SK-N-SH (cell line): ENCODE results near the gene LOXHD1. TPM values are rescaled to one million over a fixed set of nuclear protein-coding genes. Genes with fewer than 3 reads are reported as not detected.
A peak's percentile ranks its signal among the peaks of the same experiment; 100 is the strongest.

Experiments
- CTCF ChIA-PET: fragments of 300-600, 350-600 bp; formaldehyde crosslinking; extraction: SDS; loops from one replicate; lab custom pipeline; 2021; lab: Yijun Ruan, JAX
- POLR2A ChIA-PET: fragments of 350-600 bp; sonication (Branson Sonifier 250); formaldehyde crosslinking; extraction: SDS; loops from one replicate; lab custom pipeline; 2020; ENCODE audit warnings: antibody characterized with exemption, inconsistent platforms; lab: Yijun Ruan, JAX
- DNase-seq: peaks from one replicate; pipeline ENCODE4 v3.0.0; 2012
- H2AFZ ChIP-seq: fragments of 200-600 bp; sonication (generic); 2 replicates; pipeline ENCODE4 v1.8.1; 2016; ENCODE audit warnings: antibody characterized with exemption, mild to moderate bottlenecking, low read depth
- H3F3A ChIP-seq: fragments of 200-600 bp; sonication (generic); replicated peaks from 2 replicates; pipeline ENCODE3; 2016; ENCODE audit warnings: antibody characterized with exemption, mild to moderate bottlenecking; ENCODE audit not compliant: insufficient read depth
- H3K27ac ChIP-seq, 2 experiments: fragments of 200-500 bp in 1 of 2; fragments of 200-600 bp in 1 of 2; sonication (Bioruptor generic) in 1 of 2; sonication (generic), shearing (Covaris generic) in 1 of 2; 2 replicates each; pipeline versions ENCODE4 v1.5.1 to v1.6.1; 2014 to 2016; ENCODE audit warnings: low read depth in 2 of 2, inconsistent platforms in 1 of 2, low read length in 1 of 2, mild to moderate bottlenecking in 1 of 2, mixed read lengths in 1 of 2
- H3K27me3 ChIP-seq: fragments of 200-600 bp; sonication (generic), shearing (Covaris generic); 2 replicates; pipeline ENCODE4 v1.6.1; 2016; ENCODE audit warnings: mixed run types; ENCODE audit not compliant: insufficient read depth
- H3K36me3 ChIP-seq, 2 experiments: fragments of 200-500 bp in 1 of 2; fragments of 200-600 bp in 1 of 2; sonication (Bioruptor generic) in 1 of 2; sonication (generic) in 1 of 2; replicated peaks in 1 of 2; 2 replicates each; pipeline versions ENCODE3 to v1.5.1; 2014 to 2016; ENCODE audit warnings: low read length in 1 of 2, mild to moderate bottlenecking in 1 of 2; ENCODE audit not compliant: insufficient read depth in 2 of 2, control insufficient read depth in 1 of 2
- H3K4me1 ChIP-seq, 2 experiments: fragments of 200-500 bp in 1 of 2; fragments of 200-600 bp in 1 of 2; sonication (Bioruptor generic) in 1 of 2; sonication (generic), shearing (Covaris generic) in 1 of 2; 2 replicates each; pipeline versions ENCODE4 v1.5.1 to v1.6.1; 2014 to 2016; ENCODE audit warnings: low read depth in 1 of 2, low read length in 1 of 2, mixed run types in 1 of 2; ENCODE audit not compliant: insufficient read depth in 2 of 2, control insufficient read depth in 1 of 2
- H3K4me2 ChIP-seq: fragments of 200-600 bp; sonication (generic), shearing (Covaris generic); 2 replicates; pipeline ENCODE4 v1.6.1; 2017; ENCODE audit warnings: mixed run types
- H3K4me3 ChIP-seq, 2 experiments: fragments of 200-500 bp in 1 of 2; fragments of 200-600 bp in 1 of 2; sonication (Bioruptor generic) in 1 of 2; sonication (generic), shearing (Covaris generic) in 1 of 2; 2 replicates each; pipeline versions ENCODE4 v1.5.1 to v1.8.1; 2014 to 2016; ENCODE audit warnings: low read depth in 2 of 2, inconsistent platforms in 1 of 2, low read length in 1 of 2, mild to moderate bottlenecking in 1 of 2, mixed read lengths in 1 of 2, moderate library complexity in 1 of 2
- H3K79me2 ChIP-seq: fragments of 200-600 bp; sonication (generic); 2 replicates; pipeline ENCODE4 v1.8.1; 2017; ENCODE audit warnings: mild to moderate bottlenecking; ENCODE audit not compliant: insufficient read depth
- H3K9ac ChIP-seq: fragments of 200-600 bp; sonication (generic); 2 replicates; pipeline ENCODE4 v1.6.1; 2017; ENCODE audit warnings: mixed run types
- H3K9me2 ChIP-seq: fragments of 200-600 bp; sonication (generic); 2 replicates; pipeline ENCODE4 v1.6.1; 2017; ENCODE audit warnings: mixed run types
- H3K9me3 ChIP-seq: fragments of 200-600 bp; sonication (generic); 2 replicates; pipeline ENCODE4 v1.6.1; 2017; ENCODE audit warnings: mixed run types, mild to moderate bottlenecking, moderate library complexity
- H4K20me1 ChIP-seq: fragments of 200-600 bp; sonication (generic); 2 replicates; pipeline ENCODE4 v1.6.1; 2017; ENCODE audit warnings: mild to moderate bottlenecking, mixed run types; ENCODE audit not compliant: insufficient read depth
- ELF1 ChIP-seq: IDR thresholded peaks from 2 replicates; pipeline ENCODE4 v1.4.0; 2012
- EP300 ChIP-seq, 2 experiments: IDR thresholded peaks; 2 replicates each; pipeline versions ENCODE4 v1.4.0 to v1.6.1; 2012; ENCODE audit warnings: borderline replicate concordance in 1 of 2, low read depth in 1 of 2, low read length in 1 of 2
- FOSL2 ChIP-seq: IDR thresholded peaks from 2 replicates; pipeline ENCODE4 v1.4.0; 2012; ENCODE audit warnings: low read depth, mild to moderate bottlenecking, moderate library complexity, borderline replicate concordance
- GABPA ChIP-seq: IDR thresholded peaks from 2 replicates; pipeline ENCODE4 v1.4.0; 2012; ENCODE audit warnings: low read depth, mild to moderate bottlenecking
- TAF1 ChIP-seq: IDR thresholded peaks from 2 replicates; pipeline ENCODE4 v1.6.1; 2012; ENCODE audit warnings: low read depth, mild to moderate bottlenecking, low read length, moderate library complexity, borderline replicate concordance
- WGBS: methylation state at CpG from one replicate; pipeline ENCODE4 v1.1.6; 2017; ENCODE audit warnings: low lambda C conversion rate; 5-methylcytosine and 5-hydroxymethylcytosine counted together
- polyA plus RNA-seq, 3 experiments: library from polyadenylated mRNA; depleted of rRNA; stranded (reverse); fragments of >200 nt; gene quantifications; 2 replicates each; pipeline ENCODE4 v1.2.3, GENCODE V29; 2012
- TF ChIP-seq, protein P1 (sequence below): IDR thresholded peaks from 2 replicates; pipeline ENCODE4 v1.6.1; 2012; ENCODE audit warnings: mild to moderate bottlenecking, low read depth, low read length, moderate library complexity
- TF ChIP-seq, protein P2 (sequence below): fragments of 150-350 bp; IDR thresholded peaks from 2 replicates; pipeline ENCODE4 v1.6.1; 2016; ENCODE audit warnings: mild to moderate bottlenecking, low read depth, low read length

The LOXHD1 gene
- polyA plus RNA-seq, 1 of the 3 experiments (the other 2 are of a cell fraction): not detected

DNA sequence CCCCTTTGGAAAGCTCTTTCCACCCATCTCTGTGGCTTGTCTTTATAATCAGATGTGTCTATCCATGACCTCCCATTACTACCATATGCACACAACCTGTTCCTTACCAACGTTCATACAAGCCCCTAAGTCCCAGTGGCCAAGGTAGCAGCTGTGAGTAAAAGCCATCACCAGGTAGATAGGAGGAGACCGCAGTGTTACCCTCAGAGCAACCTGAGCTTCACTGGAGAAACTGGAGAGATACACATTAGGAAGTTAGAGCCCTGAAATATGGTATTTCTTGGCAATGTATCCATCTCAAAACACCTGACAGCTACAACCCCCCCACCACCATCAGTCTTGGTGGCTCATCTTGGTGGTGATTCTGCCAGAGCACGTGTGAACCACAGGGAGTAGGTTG is 26.0 kb downstream of the LOXHD1 start:
- no peaks in the 10 kb centered on the region for H3F3A ChIP-seq
- 17% methylated on average over 3 of the region's 3 CpGs for whole genome bisulfite sequencing
- H3K4me2 ChIP-seq: no peak overlapping the region
- H3K27ac ChIP-seq: no peak overlapping the region
- TF ChIP-seq ELF1 (no peak), EP300 (IDR thresholded peaks at IDR 0.05; ENCODE audit: borderline replicate concordance in 1 of 2, low read depth in 1 of 2, low read length in 1 of 2) (no peak), FOSL2 (no peak), GABPA (no peak)
- TF ChIP-seq, protein P1, sequence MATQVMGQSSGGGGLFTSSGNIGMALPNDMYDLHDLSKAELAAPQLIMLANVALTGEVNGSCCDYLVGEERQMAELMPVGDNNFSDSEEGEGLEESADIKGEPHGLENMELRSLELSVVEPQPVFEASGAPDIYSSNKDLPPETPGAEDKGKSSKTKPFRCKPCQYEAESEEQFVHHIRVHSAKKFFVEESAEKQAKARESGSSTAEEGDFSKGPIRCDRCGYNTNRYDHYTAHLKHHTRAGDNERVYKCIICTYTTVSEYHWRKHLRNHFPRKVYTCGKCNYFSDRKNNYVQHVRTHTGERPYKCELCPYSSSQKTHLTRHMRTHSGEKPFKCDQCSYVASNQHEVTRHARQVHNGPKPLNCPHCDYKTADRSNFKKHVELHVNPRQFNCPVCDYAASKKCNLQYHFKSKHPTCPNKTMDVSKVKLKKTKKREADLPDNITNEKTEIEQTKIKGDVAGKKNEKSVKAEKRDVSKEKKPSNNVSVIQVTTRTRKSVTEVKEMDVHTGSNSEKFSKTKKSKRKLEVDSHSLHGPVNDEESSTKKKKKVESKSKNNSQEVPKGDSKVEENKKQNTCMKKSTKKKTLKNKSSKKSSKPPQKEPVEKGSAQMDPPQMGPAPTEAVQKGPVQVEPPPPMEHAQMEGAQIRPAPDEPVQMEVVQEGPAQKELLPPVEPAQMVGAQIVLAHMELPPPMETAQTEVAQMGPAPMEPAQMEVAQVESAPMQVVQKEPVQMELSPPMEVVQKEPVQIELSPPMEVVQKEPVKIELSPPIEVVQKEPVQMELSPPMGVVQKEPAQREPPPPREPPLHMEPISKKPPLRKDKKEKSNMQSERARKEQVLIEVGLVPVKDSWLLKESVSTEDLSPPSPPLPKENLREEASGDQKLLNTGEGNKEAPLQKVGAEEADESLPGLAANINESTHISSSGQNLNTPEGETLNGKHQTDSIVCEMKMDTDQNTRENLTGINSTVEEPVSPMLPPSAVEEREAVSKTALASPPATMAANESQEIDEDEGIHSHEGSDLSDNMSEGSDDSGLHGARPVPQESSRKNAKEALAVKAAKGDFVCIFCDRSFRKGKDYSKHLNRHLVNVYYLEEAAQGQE: no peak
- H3K9ac ChIP-seq: no peak overlapping the region
- peaks cover 0 to 20% of the 10 kb centered on the region in 2 experiments; a peak in 2 of 4 replicates for H3K4me1 ChIP-seq
- no peaks in the 10 kb centered on the region for H3K9me3 ChIP-seq
- POLR2A ChIA-PET: no interaction called here
- H3K79me2 ChIP-seq: no peaks in the 10 kb centered on the region
- H3K27me3 ChIP-seq: no peaks in the 10 kb centered on the region
- no peak overlapping the region for H3K4me3 ChIP-seq
- DNase-seq: no peak
- no peak overlapping the region for H2AFZ ChIP-seq
- CTCF ChIA-PET: interaction anchor here (1.1 to 2.9 kb wide), 3 partner anchors 8 to 458 kb away, joined by 3 to 15 read pairs (median 4); a partner anchor contains a TSS
- H3K9me2 ChIP-seq: no peaks in the 10 kb centered on the region
- H4K20me1 ChIP-seq: no peaks in the 10 kb centered on the region
- H3K36me3 ChIP-seq: no peaks in the 10 kb centered on the region

DNA sequence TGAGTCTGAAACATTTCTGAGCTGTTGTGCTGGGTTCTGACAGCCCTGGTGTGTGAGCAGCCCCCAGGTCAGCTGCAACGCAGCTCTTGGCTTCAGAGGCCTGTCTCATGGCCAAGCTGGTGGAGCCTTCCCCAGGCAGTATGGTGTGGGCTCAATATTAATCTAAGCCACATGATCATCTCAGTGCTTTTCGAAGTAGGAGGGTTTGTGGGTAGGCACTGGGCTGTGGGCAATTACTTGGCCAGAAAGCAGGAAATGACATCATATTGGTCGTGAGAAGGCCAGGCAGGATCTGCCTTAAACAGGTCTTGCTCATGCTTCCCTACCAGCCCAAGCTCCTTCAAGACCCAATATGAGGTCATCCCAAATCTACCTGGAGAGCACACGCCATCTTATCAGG is 26.9 kb downstream of the LOXHD1 start:
- H3K9me2 ChIP-seq: no peaks in the 10 kb centered on the region
- no peaks in the 10 kb centered on the region for H3F3A ChIP-seq
- H3K4me3 ChIP-seq: no peak overlapping the region
- no peak overlapping the region for H3K4me2 ChIP-seq
- WGBS: 0% methylated on average over 1 of the region's 4 CpGs
- no peaks in the 10 kb centered on the region for H3K27me3 ChIP-seq
- H2AFZ ChIP-seq: no peak overlapping the region
- H4K20me1 ChIP-seq: no peaks in the 10 kb centered on the region
- no peak overlapping the region for H3K9ac ChIP-seq
- peaks cover 0 to 20% of the 10 kb centered on the region in 2 experiments; a peak in 2 of 4 replicates for H3K4me1 ChIP-seq
- no peaks in the 10 kb centered on the region for H3K9me3 ChIP-seq
- CTCF ChIA-PET: interaction anchor here (1.1 to 2.9 kb wide), 2 partner anchors 28 to 457 kb away, joined by 3 to 15 read pairs; a partner anchor contains a TSS
- no peaks in the 10 kb centered on the region for H3K36me3 ChIP-seq
- DNase-seq: no peak
- POLR2A ChIA-PET: no interaction called here
- H3K27ac ChIP-seq: peak overlapping the region in 1 of 2 experiments; percentile 62; a peak in 2 of 4 replicates
- TF ChIP-seq, protein P2, sequence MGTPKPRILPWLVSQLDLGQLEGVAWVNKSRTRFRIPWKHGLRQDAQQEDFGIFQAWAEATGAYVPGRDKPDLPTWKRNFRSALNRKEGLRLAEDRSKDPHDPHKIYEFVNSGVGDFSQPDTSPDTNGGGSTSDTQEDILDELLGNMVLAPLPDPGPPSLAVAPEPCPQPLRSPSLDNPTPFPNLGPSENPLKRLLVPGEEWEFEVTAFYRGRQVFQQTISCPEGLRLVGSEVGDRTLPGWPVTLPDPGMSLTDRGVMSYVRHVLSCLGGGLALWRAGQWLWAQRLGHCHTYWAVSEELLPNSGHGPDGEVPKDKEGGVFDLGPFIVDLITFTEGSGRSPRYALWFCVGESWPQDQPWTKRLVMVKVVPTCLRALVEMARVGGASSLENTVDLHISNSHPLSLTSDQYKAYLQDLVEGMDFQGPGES: no peak
- TF ChIP-seq TAF1: no peak
- no peaks in the 10 kb centered on the region for H3K79me2 ChIP-seq
